Endodermal cell (in vitro differentiated cells): ENCODE results near the gene POLE4. TPM values are rescaled to one million over a fixed set of nuclear protein-coding genes. Genes with fewer than 3 reads are reported as not detected.
A peak's percentile ranks its signal among the peaks of the same experiment; 100 is the strongest.

Source experiments
- DNase-seq: peaks from one replicate; pipeline ENCODE4 v3.0.0-alpha.2; 2017
- H3K27ac ChIP-seq: 2 replicates; pipeline ENCODE4 v1.5.1; 2013; ENCODE audit warnings: mild to moderate bottlenecking, low read depth, low read length, moderate library complexity
- H3K27me3 ChIP-seq: 2 replicates; pipeline ENCODE4 v1.6.1; 2013; ENCODE audit warnings: mild to moderate bottlenecking, low read length, moderate library complexity; ENCODE audit not compliant: insufficient read depth, control insufficient read depth, poor library complexity, severe bottlenecking
- H3K36me3 ChIP-seq: 2 replicates; pipeline ENCODE4 v1.7.0; 2013; ENCODE audit warnings: mild to moderate bottlenecking, low read length, moderate library complexity; ENCODE audit not compliant: control insufficient read depth, insufficient read depth
- H3K4me1 ChIP-seq: one replicate; pipeline ENCODE4 v1.7.0; 2013; ENCODE audit warnings: low read length; ENCODE audit not compliant: control insufficient read depth, insufficient read depth
- H3K4me3 ChIP-seq: 2 replicates; pipeline ENCODE4 v1.5.1; 2013; ENCODE audit warnings: mild to moderate bottlenecking, low read length, moderate library complexity
- H3K9ac ChIP-seq: 2 replicates; pipeline ENCODE4 v1.6.1; 2013; ENCODE audit warnings: mild to moderate bottlenecking, low read length, moderate library complexity; ENCODE audit not compliant: poor library complexity, severe bottlenecking; ENCODE audit errors: extremely low read depth
- H3K9me3 ChIP-seq: 2 replicates; pipeline ENCODE4 v1.6.1; 2013; ENCODE audit warnings: mild to moderate bottlenecking, low read length, moderate library complexity; ENCODE audit not compliant: control insufficient read depth
- H3K27ac Mint-ChIP-seq: 2 replicates; pipeline ENCODE4 v1.8.0; 2020; ENCODE audit warnings: mixed read lengths
- H3K27me3 Mint-ChIP-seq: 2 replicates; pipeline ENCODE4 v1.8.0; 2021; ENCODE audit warnings: mild to moderate bottlenecking, mixed read lengths; ENCODE audit not compliant: insufficient read depth
- H3K36me3 Mint-ChIP-seq: 2 replicates; pipeline ENCODE4 v1.8.0; 2020; ENCODE audit warnings: low read depth, mixed read lengths
- H3K4me1 Mint-ChIP-seq: 2 replicates; pipeline ENCODE4 v1.8.0; 2020; ENCODE audit warnings: mixed read lengths
- H3K4me3 Mint-ChIP-seq: 2 replicates; pipeline ENCODE4 v1.8.0; 2020; ENCODE audit warnings: mild to moderate bottlenecking, moderate library complexity, mixed read lengths
- H3K9me3 Mint-ChIP-seq: 2 replicates; pipeline ENCODE4 v1.8.0; 2020; ENCODE audit warnings: mild to moderate bottlenecking, mixed read lengths
- CTCF ChIP-seq: fragments of 200-600 bp; sonication (generic); conservative IDR thresholded peaks from 2 replicates; pipeline ENCODE4 v1.5.0; 2021; ENCODE audit warnings: antibody characterized with exemption, mild to moderate bottlenecking
- WGBS, 2 experiments: methylation state at CpG; one replicate each; pipeline versions ENCODE4 v1.1.5 to v1.1.7; 2013; ENCODE audit warnings: missing lambda C conversion rate in 2 of 2, mixed read lengths in 1 of 2; ENCODE audit not compliant: insufficient coverage in 1 of 2, insufficient read length in 1 of 2; 5-methylcytosine and 5-hydroxymethylcytosine counted together
- total RNA-seq, 2 donors: library from RNA; stranded (reverse); fragmentation: NEBNext Ultra II Directional in 1 of 2; extraction: Animal tissue kit (Norgen Biotek cat#: 25700) in 1 of 2; gene quantifications; 2 replicates in 1 of 2; 3 replicates in 1 of 2; pipeline ENCODE4 v1.2.1, GENCODE V29; 2021

The POLE4 gene
- total RNA-seq, 2 donors from 2014 or later, result 38.4 to 40.9 TPM

- Mint-ChIP-seq H3K27me3 (peaks cover 8% of the 10 kb centered on the region), H3K4me1 (peaks cover 20% of the 10 kb centered on the region), H3K27ac (no peak overlapping the region), H3K4me3 (no peak overlapping the region), H3K36me3 (no peaks in the 10 kb centered on the region), H3K9me3 (peaks cover 3% of the 10 kb centered on the region)
- no peak for TF ChIP-seq CTCF
- Histone ChIP-seq H3K4me3 (no peak overlapping the region), H3K27me3 (peaks cover 11% of the 10 kb centered on the region), H3K9me3 (no peaks in the 10 kb centered on the region), H3K9ac (no peak overlapping the region), H3K4me1 (peaks cover 5% of the 10 kb centered on the region), H3K36me3 (no peaks in the 10 kb centered on the region), H3K27ac (no peak overlapping the region)
- 93 to 94% methylated on average over 4 to 5 of the region's 5 CpGs for WGBS, 2 experiments
- DNase-seq, result no peak
Measured at GRCh38 chr2:74922592-74923227, 35.7 kb upstream of the POLE4 start.

- no peak for TF ChIP-seq CTCF
- H3K36me3 ChIP-seq, result no peaks in the 10 kb centered on the region
- WGBS, 2 experiments, result 91 to 92% methylated on average over 5 to 11 of the region's 11 CpGs
- H3K4me1 ChIP-seq, result peaks cover 5% of the 10 kb centered on the region
- H3K27me3 ChIP-seq, result peaks cover 11% of the 10 kb centered on the region
- Mint-ChIP-seq H3K9me3 (peaks cover 3% of the 10 kb centered on the region), H3K27me3 (peaks cover 6% of the 10 kb centered on the region), H3K4me3 (no peak overlapping the region), H3K4me1 (peaks cover 20% of the 10 kb centered on the region), H3K36me3 (no peaks in the 10 kb centered on the region), H3K27ac (peak overlapping the region; percentile 75)
- H3K4me3 ChIP-seq, result no peak overlapping the region
- no peak for DNase-seq
- H3K9ac ChIP-seq, result no peak overlapping the region
- no peak overlapping the region for H3K27ac ChIP-seq
- no peaks in the 10 kb centered on the region for H3K9me3 ChIP-seq
Measured at GRCh38 chr2:74924463-74925265, 33.8 kb upstream of the POLE4 start.

GRCh38 chr2:74925361-74925786 lies 33.1 kb upstream of the POLE4 start:
- H3K36me3 ChIP-seq, result no peaks in the 10 kb centered on the region
- peaks cover 3% of the 10 kb centered on the region for H3K9me3 Mint-ChIP-seq
- H3K27ac ChIP-seq, result no peak overlapping the region
- no peak for TF ChIP-seq CTCF
- peaks cover 5% of the 10 kb centered on the region for H3K4me1 ChIP-seq
- no peak overlapping the region for H3K9ac ChIP-seq
- DNase-seq, result no peak
- 78 to 100% methylated on average over 1 to 2 of the region's 2 CpGs for WGBS, 2 experiments
- no peak overlapping the region for H3K4me3 Mint-ChIP-seq
- no peaks in the 10 kb centered on the region for H3K9me3 ChIP-seq
- H3K27me3 ChIP-seq, result peaks cover 7% of the 10 kb centered on the region
- H3K4me1 Mint-ChIP-seq, result peaks cover 20% of the 10 kb centered on the region
- no peaks in the 10 kb centered on the region for H3K36me3 Mint-ChIP-seq
- peak overlapping the region; percentile 75 for H3K27ac Mint-ChIP-seq
- H3K27me3 Mint-ChIP-seq, result peaks cover 6% of the 10 kb centered on the region
- no peak overlapping the region for H3K4me3 ChIP-seq
